Heart left ventricle (tissue), 16 donors: ENCODE results near the gene SMURF1. TPM values are rescaled to one million over a fixed set of nuclear protein-coding genes. Genes with fewer than 3 reads are reported as not detected.

Experiments
- ATAC-seq, 4 donors: fragments of 200-7000 bp; cut with Tn5 transposase; one replicate each; pipeline ENCODE4 v1.9.1; 2020 to 2022; ENCODE audit warnings: moderate library complexity in 4 of 4, mild to moderate bottlenecking in 3 of 4, moderate number of reproducible peaks in 1 of 4
- DNase-seq, 5 donors: peaks; one replicate each; pipeline ENCODE4 v3.0.0-alpha.2; 2020
- H3K27ac ChIP-seq, 12 donors: fragments of 200-600 bp; sonication (generic) in 4 of 12; one replicate each; pipeline versions ENCODE4 v1.5.0 to v1.8.0; 2016 to 2022; ENCODE audit warnings: mild to moderate bottlenecking in 2 of 12
- H3K27me3 ChIP-seq, 9 donors: fragments of 200-600 bp; sonication (generic) in 2 of 9; one replicate each; pipeline versions ENCODE4 v1.5.1 to v1.8.0; 2016 to 2022; ENCODE audit warnings: mild to moderate bottlenecking in 3 of 9
- H3K36me3 ChIP-seq, 9 donors: fragments of 200-600 bp; sonication (generic) in 2 of 9; one replicate each; pipeline versions ENCODE4 v1.5.0 to v1.8.0; 2018 to 2022; ENCODE audit warnings: mild to moderate bottlenecking in 2 of 9
- H3K4me1 ChIP-seq, 12 donors: fragments of 200-600 bp; sonication (generic) in 4 of 12; one replicate each; pipeline versions ENCODE4 v1.5.0 to v1.8.0; 2016 to 2022; ENCODE audit warnings: mild to moderate bottlenecking in 3 of 12
- H3K4me3 ChIP-seq, 12 donors: fragments of 200-600 bp; sonication (generic) in 4 of 12; one replicate each; pipeline versions ENCODE4 v1.5.0 to v1.8.0; 2017 to 2022; ENCODE audit warnings: mild to moderate bottlenecking in 9 of 12, moderate library complexity in 4 of 12
- H3K9me3 ChIP-seq, 12 donors: fragments of 200-600 bp; sonication (generic) in 4 of 12; one replicate each; pipeline versions ENCODE4 v1.5.0 to v1.8.0; 2016 to 2022; ENCODE audit warnings: mild to moderate bottlenecking in 1 of 12
- CTCF ChIP-seq, 12 donors: fragments of 200-600 bp; sonication (generic) in 4 of 12; IDR thresholded peaks; one replicate each; pipeline versions ENCODE4 v1.5.0 to v1.8.0; 2018 to 2022; ENCODE audit warnings: antibody characterized with exemption in 12 of 12, mild to moderate bottlenecking in 5 of 12
- POLR2A ChIP-seq, 2 donors: fragments of 450-650 bp; IDR thresholded peaks; one replicate each; pipeline ENCODE4 v1.6.1; 2017; ENCODE audit warnings: antibody characterized with exemption in 2 of 2, mild to moderate bottlenecking in 2 of 2, moderate library complexity in 2 of 2
- WGBS, 4 donors: extraction: QIAGEN DNeasy Blood & Tissue Kit in 2 of 4; methylation state at CpG; one replicate each; pipeline versions ENCODE4 v1.1.5 to v1.1.7; 2013 to 2018; 5-methylcytosine and 5-hydroxymethylcytosine counted together
- intact Hi-C, 10 donors: fragments of 100-400 bp; cut with DNase I; formaldehyde crosslinking; loops; one replicate each; pipeline versions ENCODE4 v1.11.1 to v1.14.2; 2022
- polyA plus RNA-seq, 2 donors: library from polyadenylated mRNA; stranded (reverse); fragments of 200-250 nt; gene quantifications; one replicate each; pipeline ENCODE4 v1.2.3, GENCODE V29; 2013
- total RNA-seq, 9 donors: library from RNA; depleted of rRNA in 2 of 9; stranded (reverse); fragments of >200 nt in 2 of 9; fragmentation: NEBNext Ultra II Directional in 3 of 9; extraction: Animal tissue kit (Norgen Biotek cat#: 25700) in 3 of 9; gene quantifications; one replicate each; pipeline versions ENCODE4 v1.1.0 to v1.2.4, GENCODE V29; 2016 to 2023
- donor health status: ischemic (EF 13 %, LVEDD 7.1; RV severe dilation, severe dysfunction).
- donor health status: healthy with polysubstance abuse.
- donor health status: DM: no; HTN: yes; CAD: no.
- donor health status: DM: no; HTN: no; CAD: no.
- donor health status: ischemic (EF 25% LVEDD 6.9; RV normal size, moderate dysfunction).
- donor health status: ischemic (EF 25% LVEDD 5.7; RV mildly dilated, moderate dysfunction).
- donor health status: healthy.
- donor health status: DM: yes; HTN: yes; CAD: no.
- donor health status: ischemic (EF 35%, LVEDD 5.7; RV mildly dilated, moderate dysfunction).
- donor health status: nonischemic (EF 11% LVEDD 7.7; RV severe dilation, severe dysfunction).
- donor health status: DM: yes; HTN: yes; CAD: no.
- donor health status: PGD.
- donor health status: ischemic (EF 29% LVEDD 5.4; RV normal size, mild dysfunction).
- donor health status: nonischemic (EF 23%, LVEDD 6.1; RV moderate dilation, normal function).

Gene SMURF1
- total and polyA plus RNA-seq, 11 donors: 3.5 to 15.4 (median 12.4) TPM

DNA sequence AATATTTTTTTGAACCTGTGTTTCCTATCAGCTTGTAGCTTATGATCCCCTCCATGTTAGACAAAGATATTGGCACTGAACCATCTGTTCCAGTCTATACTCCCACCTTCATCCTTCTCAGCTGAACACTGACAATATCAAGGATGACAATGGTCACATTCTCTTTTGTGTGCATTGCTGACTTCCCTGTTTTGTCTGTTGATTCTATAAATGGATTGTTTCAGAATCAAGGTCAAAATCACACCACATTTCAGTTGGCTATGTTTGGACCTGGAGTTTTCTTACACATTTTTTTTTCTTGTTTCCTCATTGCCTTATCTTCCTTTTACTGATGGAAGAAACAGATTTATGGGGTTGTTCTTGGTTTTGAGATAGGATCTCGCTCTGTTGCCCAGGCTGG lies 11.3 kb upstream of the SMURF1 start:
- peaks cover 0 to 6% (median 0%) of the 10 kb centered on the region in 12 donors for H3K4me1 ChIP-seq
- no peak overlapping the region for H3K27ac ChIP-seq
- no peaks in the 10 kb centered on the region for H3K36me3 ChIP-seq
- H3K4me3 ChIP-seq: no peak overlapping the region
- 43 to 48% (median 47%) methylated on average over 1 of the region's 1 CpG for WGBS, 4 donors
- no peak for DNase-seq
- no peak for TF ChIP-seq CTCF (IDR thresholded peaks at IDR 0.05)
- TF ChIP-seq POLR2A (IDR thresholded peaks at IDR 0.05): no peak
- ATAC-seq: no peak
- no peaks in the 10 kb centered on the region for H3K9me3 ChIP-seq
- no peaks in the 10 kb centered on the region for H3K27me3 ChIP-seq
- intact Hi-C loops: no loop called here

- Histone ChIP-seq H3K27ac (no peak overlapping the region), H3K4me3 (no peak overlapping the region), H3K36me3 (no peaks in the 10 kb centered on the region), H3K9me3 (no peaks in the 10 kb centered on the region), H3K27me3 (no peaks in the 10 kb centered on the region), H3K4me1 (peaks cover 0 to 15% (median 4%) of the 10 kb centered on the region in 12 donors)
- no peak for DNase-seq
- TF ChIP-seq POLR2A (IDR thresholded peaks at IDR 0.05) (no peak), CTCF (IDR thresholded peaks at IDR 0.05) (no peak)
- WGBS, 4 donors: 79 to 89% (median 80%) methylated on average over 4 of the region's 4 CpGs
- intact Hi-C loops: loop anchor here in 8 of 10 donors (5.0 to 10.0 kb wide), 4 partner anchors 102 to 178 kb away; partner anchors contain the start of gene ARPC1A (in 4 of the 8)
- ATAC-seq: no peak
Observed at GRCh38 chr7:99146979-99147378, 3.1 kb upstream of the SMURF1 start.

- H3K27me3 ChIP-seq: no peaks in the 10 kb centered on the region
- peak overlapping the region; percentile 77 to 100 (median 99) for H3K4me3 ChIP-seq
- intact Hi-C loops: loop anchor here (5.0 to 10.0 kb wide), 8 partner anchors 41 to 181 kb away; partner anchors contain the start of gene ARPC1A (in 4 of the 10)
- WGBS, 4 donors: 1 to 4% (median 3%) methylated on average over 16 to 46 of the region's 46 CpGs; no CpG with 5 or more reads in 1 of the 4 donors
- H3K27ac ChIP-seq: peak overlapping the region; percentile 89 to 100 (median 98)
- H3K36me3 ChIP-seq: no peaks in the 10 kb centered on the region
- DNase-seq (no peak), ATAC-seq (no peak)
- peaks cover 0 to 46% (median 26%) of the 10 kb centered on the region in 12 donors for H3K4me1 ChIP-seq
- H3K9me3 ChIP-seq: no peaks in the 10 kb centered on the region
- TF ChIP-seq POLR2A (IDR thresholded peaks at IDR 0.05): no peak
- no peak for TF ChIP-seq CTCF (IDR thresholded peaks at IDR 0.05)
Observed at GRCh38 chr7:99143521-99143852, 421 bp downstream of the SMURF1 start.

GRCh38 chr7:99142727-99143520 lies 984 bp downstream of the SMURF1 start:
- H3K9me3 ChIP-seq: no peaks in the 10 kb centered on the region
- TF ChIP-seq POLR2A (IDR thresholded peaks at IDR 0.05) (no peak), CTCF (IDR thresholded peaks at IDR 0.05) (no peak)
- peak; percentile 69 to 88 (median 85) for ATAC-seq
- H3K27me3 ChIP-seq: no peaks in the 10 kb centered on the region
- intact Hi-C loops: loop anchor here (5.0 to 10.0 kb wide), 8 partner anchors 41 to 182 kb away; partner anchors contain the start of gene ARPC1A (in 4 of the 10)
- peak; percentile 92 to 95 (median 94) for DNase-seq
- peaks cover 0 to 51% (median 28%) of the 10 kb centered on the region in 12 donors for H3K4me1 ChIP-seq
- peak overlapping the region; percentile 77 to 100 (median 99) for H3K4me3 ChIP-seq
- 13 to 19% (median 15%) methylated on average over 28 to 33 of the region's 33 CpGs for WGBS, 4 donors
- H3K36me3 ChIP-seq: no peaks in the 10 kb centered on the region
- peak overlapping the region; percentile 89 to 100 (median 98) for H3K27ac ChIP-seq
